HG03060 (cell line): ENCODE measurements around the gene RNU1-4.
"Not testable (repeated sequence)": the region's sequence is repeated elsewhere in the genome, so short reads cannot be mapped to it uniquely, and the experiment has no call there.

Source experiments
- ATAC-seq: cut with Tn5 transposase; IDR thresholded peaks from one replicate; pipeline ENCODE4 v1.9.1; 2021; ENCODE audit warnings: low read depth, moderate number of reproducible peaks; ENCODE audit not compliant: unreplicated experiment

Gene RNU1-4

DNA sequence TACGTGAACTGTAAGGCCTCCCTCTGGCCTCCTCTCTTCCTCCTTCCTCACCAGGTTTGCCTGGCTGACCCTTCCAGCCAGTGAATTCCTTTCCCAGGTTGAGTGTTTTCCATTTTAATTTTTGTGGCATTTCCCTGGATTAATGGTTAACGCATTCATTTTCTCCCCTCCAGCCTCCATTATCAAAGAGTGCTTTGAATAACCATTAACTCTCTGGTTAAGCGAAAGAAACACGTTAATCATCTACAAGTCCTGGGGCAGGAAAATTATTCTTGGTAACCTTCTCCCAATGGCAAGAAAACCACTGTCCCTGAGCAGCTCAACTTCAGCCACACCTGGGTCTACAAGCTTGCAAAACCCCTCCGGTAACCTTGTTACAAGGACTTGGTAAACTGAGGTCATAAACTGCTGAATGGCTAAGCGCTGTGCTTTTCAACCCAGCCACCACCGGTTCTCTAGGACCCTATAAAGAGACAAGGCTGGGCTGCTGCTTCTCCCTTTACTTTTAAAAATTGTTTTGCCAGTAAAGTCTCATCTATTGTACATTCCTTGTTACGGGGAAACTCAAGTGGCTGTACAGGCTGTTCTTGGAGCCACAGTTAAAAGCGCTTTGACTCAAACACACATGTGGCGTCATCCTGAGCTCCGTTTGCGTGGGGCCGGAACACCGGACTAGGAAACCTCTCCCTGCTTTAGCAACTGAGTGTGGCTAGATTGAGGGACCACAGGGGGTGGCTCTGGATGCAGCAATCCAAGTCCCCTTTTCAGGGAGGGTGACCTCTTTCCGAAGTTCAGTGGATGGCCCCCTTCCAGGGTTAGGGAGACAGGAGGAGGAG, 24.7 kb downstream of the RNU1-4 start:
- ATAC-seq = not testable (repeated sequence)

GRCh38 chr1:16765731-16766605, 25.7 kb downstream of the RNU1-4 start:
- not testable (repeated sequence) for ATAC-seq

GRCh38 chr1:16766689-16767256, 26.5 kb downstream of the RNU1-4 start:
- ATAC-seq = not testable (repeated sequence)

- ATAC-seq = not testable (repeated sequence)
These were observed 29.9 kb downstream of the RNU1-4 start for GRCh38 chr1:16770139-16770759.

DNA sequence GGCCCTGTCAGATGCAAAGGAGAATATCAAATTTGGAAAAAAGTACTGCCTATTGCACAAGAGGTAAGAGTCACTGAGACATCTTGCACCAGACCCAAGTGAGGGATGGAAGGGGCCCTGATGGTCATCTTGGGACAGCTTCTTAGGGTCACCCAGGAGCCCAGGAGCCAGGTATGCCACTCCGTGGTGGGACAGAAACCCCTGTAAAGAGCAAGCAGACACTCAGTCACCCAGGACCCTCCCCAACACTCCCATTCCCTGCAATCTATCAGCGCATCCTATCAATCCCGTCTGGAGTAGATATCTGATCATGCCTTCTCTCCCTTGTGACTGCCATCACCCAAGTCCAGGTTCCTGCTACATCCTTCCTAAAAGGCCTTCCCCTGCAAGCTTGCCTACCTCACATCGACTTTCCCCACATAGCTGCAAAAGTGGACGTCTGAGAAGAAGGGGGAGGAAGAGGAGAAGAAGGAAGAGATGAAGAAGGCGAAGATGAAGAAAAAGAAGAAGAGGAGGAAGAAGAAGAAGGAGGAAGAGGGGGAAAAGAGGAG, 30.7 kb downstream of the RNU1-4 start:
- ATAC-seq = not testable (repeated sequence)

DNA sequence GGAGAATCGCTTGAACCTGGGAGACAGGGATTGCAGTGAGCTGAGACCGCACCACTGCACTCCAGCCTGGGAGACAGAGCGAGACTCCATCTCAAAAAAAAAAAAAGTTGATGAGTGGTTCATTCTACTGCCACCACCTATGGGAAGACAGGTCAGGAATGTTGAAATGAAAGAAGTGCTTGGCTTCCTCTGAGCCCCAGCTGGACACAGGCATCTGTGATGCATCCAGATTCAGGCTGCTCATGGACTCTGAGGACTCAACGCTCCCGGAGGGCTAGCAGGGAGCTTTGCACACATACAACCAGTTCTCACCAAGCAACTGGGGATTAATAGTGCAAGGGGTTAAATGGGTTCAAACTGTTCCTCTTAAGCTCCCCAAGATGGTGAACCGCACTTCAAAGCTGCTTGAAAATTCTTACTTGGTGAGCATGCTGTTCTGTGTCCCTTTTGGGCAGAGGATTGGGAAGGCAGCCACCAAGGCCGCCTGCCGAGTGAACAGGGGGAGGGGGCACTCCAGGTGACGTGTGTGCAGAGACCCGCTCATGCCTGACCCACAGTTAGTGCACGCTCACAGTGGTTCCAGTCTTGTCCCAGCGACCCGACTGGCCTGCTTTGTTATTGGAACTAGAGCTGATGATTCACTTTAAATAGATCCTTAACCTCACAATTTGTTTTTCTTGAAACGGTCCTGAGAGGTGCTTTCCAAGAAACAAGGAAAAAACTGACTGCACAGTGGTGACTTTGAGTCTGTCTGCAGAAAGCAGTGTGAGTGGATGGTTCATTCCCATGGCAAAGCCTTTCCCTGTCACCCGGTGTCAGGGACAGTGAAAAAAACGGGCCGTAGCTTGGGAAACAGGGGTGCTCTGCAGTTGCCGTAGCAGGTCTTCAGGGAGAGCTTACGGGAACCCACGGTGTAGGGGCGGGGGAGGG, 32.2 kb downstream of the RNU1-4 start:
- not testable (repeated sequence) for ATAC-seq

DNA sequence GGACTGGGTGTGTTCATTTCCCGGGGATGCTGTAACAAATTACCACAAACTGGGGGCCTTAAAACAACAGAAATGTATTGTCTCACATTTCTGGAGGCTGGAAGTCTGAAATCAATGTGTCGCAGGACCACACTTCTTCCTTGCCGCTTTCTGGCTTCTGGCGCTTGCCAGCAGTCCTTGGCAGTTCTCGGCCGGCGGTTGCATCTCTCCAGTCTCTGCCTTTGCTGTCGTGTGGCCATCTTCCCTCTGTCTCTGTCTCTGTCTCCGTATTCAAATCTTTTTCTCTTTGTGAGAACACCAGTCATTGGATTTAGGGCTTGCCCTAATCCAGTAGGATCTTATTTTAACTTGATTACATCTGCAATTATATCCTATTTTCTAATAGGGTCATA, 32.9 kb downstream of the RNU1-4 start:
- not testable (repeated sequence) for ATAC-seq

DNA sequence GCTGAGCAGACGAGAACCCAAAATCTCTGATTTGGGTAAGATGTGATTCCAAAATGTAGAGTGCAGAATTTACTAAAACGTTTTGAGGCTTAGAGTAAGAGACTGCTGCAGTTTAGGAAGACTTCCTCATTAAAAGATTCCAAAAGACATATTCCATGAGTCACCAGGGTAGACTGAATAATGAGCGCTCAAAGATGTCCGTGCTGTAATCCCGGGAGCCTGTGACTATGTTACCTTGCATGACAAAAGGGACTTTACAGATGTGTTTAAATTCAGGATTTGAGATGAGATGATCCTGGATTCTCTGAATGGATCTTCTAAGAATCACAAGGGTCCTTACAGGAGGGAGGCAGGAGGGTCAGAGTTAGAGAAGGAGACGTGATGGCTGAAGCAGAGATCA, 33.4 kb downstream of the RNU1-4 start:
- not testable (repeated sequence) for ATAC-seq

- not testable (repeated sequence) for ATAC-seq
These were observed 34.5 kb downstream of the RNU1-4 start for GRCh38 chr1:16774773-16775172.

- ATAC-seq = not testable (repeated sequence)
These were observed 35.0 kb downstream of the RNU1-4 start for GRCh38 chr1:16775290-16775689.

DNA sequence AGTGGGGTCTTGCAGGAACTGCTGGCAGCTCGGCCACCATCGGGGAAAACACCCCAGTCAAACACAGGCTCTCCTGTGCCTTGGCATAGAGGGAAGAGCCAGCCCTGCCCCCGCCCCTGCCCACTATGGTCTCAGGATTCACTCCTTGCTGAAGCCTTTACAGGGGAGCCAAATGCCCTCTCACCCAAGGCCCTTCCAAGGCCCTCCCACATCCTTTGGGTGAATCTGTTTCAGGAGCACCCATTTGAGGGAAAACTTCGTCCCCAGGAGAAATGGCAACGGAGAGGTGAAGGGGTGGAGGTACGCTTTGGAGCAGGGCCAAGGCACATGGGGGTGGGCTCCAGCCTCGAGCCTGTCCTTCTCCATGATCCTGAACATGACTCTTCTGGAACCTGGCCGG, 35.9 kb downstream of the RNU1-4 start:
- not testable (repeated sequence) for ATAC-seq

GRCh38 chr1:16776835-16777234, 36.5 kb downstream of the RNU1-4 start:
- not testable (repeated sequence) for ATAC-seq

DNA sequence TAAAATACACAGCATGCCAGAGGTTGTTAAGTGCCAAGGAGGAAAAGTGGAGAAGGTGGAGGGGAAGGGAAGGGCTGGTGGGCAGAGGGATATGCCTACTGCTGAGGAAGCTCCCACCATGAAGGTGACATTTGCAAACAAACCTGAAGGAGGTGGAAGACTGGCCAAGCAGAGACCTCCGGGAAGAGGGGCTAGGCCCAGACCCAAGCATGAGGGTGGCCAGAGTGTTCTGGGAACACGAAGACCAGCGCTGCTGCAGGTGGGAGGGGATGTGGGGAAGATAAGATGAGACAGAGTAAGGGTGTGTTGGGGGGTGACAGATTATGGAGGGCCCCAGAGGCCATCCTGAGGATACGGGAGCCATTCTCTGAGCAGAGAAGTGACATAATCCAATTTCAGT, 37.5 kb downstream of the RNU1-4 start:
- not testable (repeated sequence) for ATAC-seq

DNA sequence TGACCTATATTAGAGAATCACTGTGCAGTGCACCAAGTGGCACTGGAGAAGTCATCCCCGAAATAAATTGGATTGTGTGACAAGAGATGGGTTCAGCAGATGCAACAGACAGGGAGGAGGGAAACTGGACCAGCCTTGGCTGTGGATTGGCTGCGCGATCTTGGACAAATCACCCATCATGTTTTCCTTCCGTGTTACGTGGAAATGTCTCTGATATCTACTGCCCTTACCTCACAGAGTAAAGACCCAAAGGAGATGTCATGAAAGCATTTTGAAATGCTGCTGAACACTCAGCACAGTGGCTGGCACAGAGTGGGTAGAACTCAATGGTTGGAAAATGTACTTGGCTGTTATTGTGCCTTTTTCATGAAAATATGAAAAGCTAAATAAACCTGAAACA, 39.2 kb downstream of the RNU1-4 start:
- ATAC-seq = not testable (repeated sequence)

DNA sequence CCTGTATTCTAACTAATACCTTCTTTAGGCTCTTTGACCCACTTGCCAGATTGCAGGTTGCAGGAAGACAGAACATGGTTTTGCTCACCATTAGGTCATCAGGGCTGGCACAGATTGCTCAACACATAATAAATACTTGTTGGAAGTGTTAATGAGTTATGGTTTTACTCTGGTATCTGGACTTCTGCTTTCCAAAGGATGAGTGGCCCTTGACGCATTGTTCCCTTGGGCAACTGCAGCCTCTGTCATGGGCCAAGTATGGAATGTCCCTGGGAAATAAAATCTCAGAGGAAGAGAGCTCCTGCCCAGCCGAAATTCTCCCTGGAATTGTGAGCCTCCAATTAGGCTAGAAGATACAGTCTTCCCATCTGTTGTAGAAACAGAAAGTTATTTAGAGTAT, 40.7 kb downstream of the RNU1-4 start:
- ATAC-seq = not testable (repeated sequence)

DNA sequence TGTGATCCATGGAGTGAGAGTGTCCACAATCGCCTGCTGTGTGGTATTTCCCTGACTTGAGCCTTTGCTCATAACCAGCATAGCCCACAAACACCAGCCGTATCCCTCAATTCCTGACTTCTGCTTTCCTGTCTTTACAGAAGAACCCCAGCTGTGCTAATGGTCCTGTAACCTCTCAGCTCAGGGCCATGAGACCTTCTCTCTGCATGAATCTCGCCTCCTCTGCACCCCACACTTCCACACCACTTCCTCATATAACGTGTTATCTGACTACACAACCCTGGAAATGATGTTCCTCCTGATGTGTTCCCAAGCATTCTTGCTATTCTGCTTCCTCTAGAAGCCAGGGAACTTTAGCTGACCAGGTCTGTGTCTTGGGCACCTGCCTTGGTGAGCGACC, 41.3 kb downstream of the RNU1-4 start:
- ATAC-seq = not testable (repeated sequence)

GRCh38 chr1:16784955-16785354, 44.6 kb downstream of the RNU1-4 start:
- not testable (repeated sequence) for ATAC-seq

DNA sequence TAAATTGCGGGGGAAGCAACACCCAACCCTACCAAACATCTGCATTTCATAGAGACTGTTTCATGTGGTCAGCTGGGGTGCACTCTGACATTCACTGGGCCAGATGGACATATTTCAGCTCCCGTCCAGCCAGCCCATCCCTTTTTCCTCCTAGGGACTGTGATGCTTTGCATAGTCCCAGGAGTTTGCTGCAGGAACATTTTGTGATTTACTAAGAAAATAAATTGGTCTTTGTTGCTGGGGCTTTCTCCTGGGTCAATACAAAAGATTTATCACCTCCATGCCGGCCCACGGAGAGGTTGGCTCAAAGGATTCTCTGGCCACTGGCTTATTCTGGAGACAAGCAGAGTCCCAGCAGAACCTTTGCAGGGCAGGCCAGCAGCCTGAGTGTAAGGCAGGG, 46.0 kb downstream of the RNU1-4 start:
- ATAC-seq = not testable (repeated sequence)

DNA sequence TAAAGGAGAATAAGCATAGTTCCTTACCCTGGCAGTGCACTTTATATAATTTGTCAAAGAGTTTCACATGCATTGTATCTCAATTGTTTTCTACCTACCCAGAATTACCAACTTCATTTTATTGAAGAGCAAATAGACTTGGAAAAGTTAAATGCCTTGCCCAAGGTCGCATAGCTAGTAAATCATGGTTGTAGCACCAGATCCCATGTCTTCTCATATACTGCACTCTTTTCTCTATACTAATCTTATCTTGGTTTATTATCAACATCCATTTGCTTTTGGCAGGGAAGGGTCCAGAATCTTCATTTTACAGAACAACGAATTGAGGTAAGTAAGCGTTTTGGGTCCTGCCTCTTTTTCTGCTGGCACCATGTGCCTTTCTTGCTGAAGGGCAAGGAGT, 46.9 kb downstream of the RNU1-4 start:
- ATAC-seq = not testable (repeated sequence)
